HepG2 (cell line): ENCODE data around the gene UMPS. TPM values are rescaled to one million over a fixed set of nuclear protein-coding genes. Genes with fewer than 3 reads are reported as not detected.

Experiments used
- HDAC6 ChIP-seq: fragments of 200-600 bp; sonication (generic); IDR thresholded peaks from 2 replicates; pipeline ENCODE4 v1.7.0; 2017; ENCODE audit warnings: mild to moderate bottlenecking, antibody characterized with exemption, low read length, low read depth
- HINFP ChIP-seq: sonication (generic); formaldehyde crosslinking; IDR thresholded peaks from 2 replicates; pipeline ENCODE4 v1.4.0; 2020; ENCODE audit warnings: low read depth, mild to moderate bottlenecking, missing genetic modification reagents
- HNF1B ChIP-seq: sonication (generic); formaldehyde crosslinking; IDR thresholded peaks from 2 replicates; pipeline ENCODE4 v1.5.1; 2020; ENCODE audit warnings: mild to moderate bottlenecking, moderate library complexity, missing genetic modification reagents
- IRF9 ChIP-seq: sonication (generic); formaldehyde crosslinking; IDR thresholded peaks from 2 replicates; pipeline ENCODE4 v1.8.0; 2022; ENCODE audit warnings: missing genetic modification reagents, mild to moderate bottlenecking, borderline replicate concordance
- MTA1 ChIP-seq: sonication (generic); formaldehyde crosslinking; IDR thresholded peaks from 2 replicates; pipeline ENCODE4 v1.4.0; 2020; ENCODE audit warnings: missing genetic modification reagents, mild to moderate bottlenecking, borderline replicate concordance
- PLRG1 ChIP-seq: fragments of 450-650 bp; conservative IDR thresholded peaks from 2 replicates; pipeline ENCODE4 v1.6.1; 2016
- RNF219 ChIP-seq: sonication (generic); formaldehyde crosslinking; IDR thresholded peaks from 2 replicates; pipeline ENCODE4 v1.5.0; 2020; ENCODE audit warnings: mild to moderate bottlenecking, missing genetic modification reagents
- SNRNP70 ChIP-seq: fragments of 200-400 bp; formaldehyde crosslinking; IDR thresholded peaks from 2 replicates; pipeline ENCODE4 v1.6.1; 2017; ENCODE audit warnings: mild to moderate bottlenecking, low read depth, low read length, moderate library complexity
- TP53 ChIP-seq: sonication (generic); formaldehyde crosslinking; conservative IDR thresholded peaks from 2 replicates; pipeline ENCODE4 v1.4.0; 2020; ENCODE audit warnings: missing genetic modification reagents
- ZBTB37 ChIP-seq: sonication (generic); formaldehyde crosslinking; IDR thresholded peaks from 2 replicates; pipeline ENCODE4 v1.4.0; 2020; ENCODE audit warnings: mild to moderate bottlenecking, missing genetic modification reagents
- ZFP36L1 ChIP-seq: sonication (generic); formaldehyde crosslinking; IDR thresholded peaks from 2 replicates; pipeline ENCODE4 v1.8.0; 2022; ENCODE audit warnings: mild to moderate bottlenecking, missing genetic modification reagents, moderate library complexity
- ZNF20 ChIP-seq: sonication (generic); formaldehyde crosslinking; IDR thresholded peaks from 2 replicates; pipeline ENCODE4 v1.4.0; 2020; ENCODE audit warnings: mild to moderate bottlenecking, moderate library complexity, missing genetic modification reagents
- ZNF503 ChIP-seq: sonication (generic); formaldehyde crosslinking; IDR thresholded peaks from 2 replicates; pipeline ENCODE4 v1.4.0; 2020; ENCODE audit warnings: missing genetic modification reagents
- ZNF549 ChIP-seq: sonication (generic); formaldehyde crosslinking; IDR thresholded peaks from 2 replicates; pipeline ENCODE4 v1.5.0; 2020; ENCODE audit warnings: missing genetic modification reagents
- ZNF704 ChIP-seq: sonication (generic); formaldehyde crosslinking; IDR thresholded peaks from 2 replicates; pipeline ENCODE4 v1.8.1; 2023; ENCODE audit warnings: mild to moderate bottlenecking, inconsistent platforms, moderate library complexity, missing genetic modification reagents, borderline replicate concordance
- ZNF841 ChIP-seq: sonication (generic); formaldehyde crosslinking; IDR thresholded peaks from 2 replicates; pipeline ENCODE4 v1.8.1; 2023; ENCODE audit warnings: missing genetic modification reagents, borderline replicate concordance
- polyA plus RNA-seq, 8 experiments: library from polyadenylated mRNA; depleted of rRNA in 3 of 8; stranded (reverse) in 7 of 8; unstranded in 1 of 8; fragments of >200 nt; fragmentation: Illumina TruSeq in 4 of 8; extraction: Trizol in 4 of 8; gene quantifications; 2 replicates each; pipeline versions ENCODE4 v1.2.1 to v1.2.3, GENCODE V29; 2011 to 2016; ENCODE audit warnings: low read depth in 4 of 8, missing spikeins in 1 of 8, mixed read lengths in 1 of 8; ENCODE audit not compliant: insufficient read depth in 1 of 8
- total RNA-seq, 5 experiments: library from RNA; depleted of rRNA; stranded (reverse); fragments of >200 nt; fragmentation: Illumina TruSeq; extraction: Trizol; gene quantifications; 2 replicates each; pipeline ENCODE4 v1.2.3, GENCODE V29; 2016; ENCODE audit warnings: low read depth in 1 of 5

The UMPS gene
- total and polyA plus RNA-seq, 2 of the 13 experiments (the other 11 are each of a cell fraction or from before 2014, with no cell fraction given) = 52.7 to 74.2 TPM

- TF ChIP-seq ZNF704 (peak; percentile 45; the same call in 1 of the 2 replicates), HDAC6 (no peak), ZNF549 (no peak), RNF219 (CRISPR knock-in tag) (0 out of 2 replicates have a peak, but pooled peaks have one; percentile 46), ZNF503 (CRISPR knock-in tag) (no peak), HNF1B (CRISPR knock-in tag) (peak; percentile 73; the same call in 1 of the 2 replicates), HINFP (no peak), ZFP36L1 (CRISPR knock-in tag) (no peak), ZNF20 (no peak), IRF9 (CRISPR knock-in tag) (0 out of 2 replicates have a peak, but pooled peaks have one; percentile 60), ZBTB37 (CRISPR knock-in tag) (no peak), ZNF841 (CRISPR knock-in tag) (no peak), MTA1 (CRISPR knock-in tag) (no peak; the same call in 1 of the 2 replicates), SNRNP70 (no peak), TP53 (CRISPR knock-in tag) (no peak), PLRG1 (no peak)
These were observed at the start of gene UMPS (continued) for GRCh38 chr3:124730129-124730940.
